Measurements from ENCODE around the gene UQCC5.

UQCC5 gene, protein sequence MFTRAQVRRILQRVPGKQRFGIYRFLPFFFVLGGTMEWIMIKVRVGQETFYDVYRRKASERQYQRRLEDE

DNA sequence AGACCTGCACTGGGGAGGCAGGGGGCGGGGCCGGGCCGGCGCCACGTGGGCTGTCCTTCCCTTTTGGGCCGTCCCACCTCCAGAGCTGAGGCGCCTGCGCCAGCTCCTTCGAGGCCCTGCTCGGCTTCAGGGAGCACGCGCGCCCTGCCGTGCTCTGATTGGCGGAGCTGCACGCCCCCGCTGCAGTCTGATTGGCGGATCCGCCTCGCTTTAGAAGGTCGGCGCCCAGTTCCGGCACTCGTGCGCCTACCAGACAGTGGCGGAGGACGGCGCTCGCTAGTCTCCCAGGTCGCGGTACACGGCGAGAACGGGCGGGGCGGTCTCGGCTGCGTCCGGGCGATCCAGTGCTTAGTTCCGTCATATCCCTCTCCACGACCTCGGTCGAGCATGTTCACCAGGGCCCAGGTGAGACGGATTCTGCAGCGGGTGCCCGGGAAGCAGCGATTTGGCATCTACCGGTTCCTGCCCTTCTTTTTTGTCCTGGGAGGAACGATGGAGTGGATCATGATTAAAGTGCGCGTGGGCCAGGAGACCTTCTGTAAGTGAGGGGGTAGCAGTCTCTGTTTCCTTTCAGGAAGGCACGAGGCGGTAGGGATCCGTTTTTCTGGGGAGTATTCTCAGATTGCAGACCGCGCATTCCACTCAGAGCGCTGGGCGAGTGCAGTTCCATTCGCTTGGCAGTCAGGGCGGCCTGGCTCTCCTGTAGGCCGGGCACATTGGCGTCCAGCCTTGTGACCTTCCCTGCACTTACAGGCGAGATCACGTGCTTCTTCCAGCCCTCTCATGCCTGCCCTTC is at the start of gene UQCC5:
Gene UQCC5, plus strand, starts transcription at position 237 of the 796 bp plus-strand sequence. Its CDS starts 151 bp downstream, at position 388.
- peak; percentile 85 to 97 (median 90) for DNase-seq (ENCODE audit: low read depth in 2 of 3, low spot score in 2 of 3)

DNA sequence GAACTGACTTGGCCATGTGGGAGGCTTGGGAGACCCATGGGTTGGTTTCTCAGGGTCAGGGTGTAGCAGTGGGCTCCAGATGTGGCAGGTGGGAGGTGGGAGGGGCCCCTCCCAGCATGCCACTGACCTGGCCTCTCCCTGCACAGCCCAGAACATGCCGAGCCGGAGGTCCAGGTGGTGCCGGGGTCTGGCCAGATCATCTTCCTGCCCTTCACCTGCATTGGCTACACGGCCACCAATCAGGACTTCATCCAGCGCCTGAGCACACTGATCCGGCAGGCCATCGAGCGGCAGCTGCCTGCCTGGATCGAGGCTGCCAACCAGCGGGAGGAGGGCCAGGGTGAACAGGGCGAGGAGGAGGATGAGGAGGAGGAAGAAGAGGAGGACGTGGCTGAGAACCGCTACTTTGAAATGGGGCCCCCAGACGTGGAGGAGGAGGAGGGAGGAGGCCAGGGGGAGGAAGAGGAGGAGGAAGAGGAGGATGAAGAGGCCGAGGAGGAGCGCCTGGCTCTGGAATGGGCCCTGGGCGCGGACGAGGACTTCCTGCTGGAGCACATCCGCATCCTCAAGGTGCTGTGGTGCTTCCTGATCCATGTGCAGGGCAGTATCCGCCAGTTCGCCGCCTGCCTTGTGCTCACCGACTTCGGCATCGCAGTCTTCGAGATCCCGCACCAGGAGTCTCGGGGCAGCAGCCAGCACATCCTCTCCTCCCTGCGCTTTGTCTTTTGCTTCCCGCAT is 49.2 kb upstream of the UQCC5 start:
- no peak for DNase-seq (ENCODE audit: low read depth in 2 of 3, low spot score in 2 of 3)

DNA sequence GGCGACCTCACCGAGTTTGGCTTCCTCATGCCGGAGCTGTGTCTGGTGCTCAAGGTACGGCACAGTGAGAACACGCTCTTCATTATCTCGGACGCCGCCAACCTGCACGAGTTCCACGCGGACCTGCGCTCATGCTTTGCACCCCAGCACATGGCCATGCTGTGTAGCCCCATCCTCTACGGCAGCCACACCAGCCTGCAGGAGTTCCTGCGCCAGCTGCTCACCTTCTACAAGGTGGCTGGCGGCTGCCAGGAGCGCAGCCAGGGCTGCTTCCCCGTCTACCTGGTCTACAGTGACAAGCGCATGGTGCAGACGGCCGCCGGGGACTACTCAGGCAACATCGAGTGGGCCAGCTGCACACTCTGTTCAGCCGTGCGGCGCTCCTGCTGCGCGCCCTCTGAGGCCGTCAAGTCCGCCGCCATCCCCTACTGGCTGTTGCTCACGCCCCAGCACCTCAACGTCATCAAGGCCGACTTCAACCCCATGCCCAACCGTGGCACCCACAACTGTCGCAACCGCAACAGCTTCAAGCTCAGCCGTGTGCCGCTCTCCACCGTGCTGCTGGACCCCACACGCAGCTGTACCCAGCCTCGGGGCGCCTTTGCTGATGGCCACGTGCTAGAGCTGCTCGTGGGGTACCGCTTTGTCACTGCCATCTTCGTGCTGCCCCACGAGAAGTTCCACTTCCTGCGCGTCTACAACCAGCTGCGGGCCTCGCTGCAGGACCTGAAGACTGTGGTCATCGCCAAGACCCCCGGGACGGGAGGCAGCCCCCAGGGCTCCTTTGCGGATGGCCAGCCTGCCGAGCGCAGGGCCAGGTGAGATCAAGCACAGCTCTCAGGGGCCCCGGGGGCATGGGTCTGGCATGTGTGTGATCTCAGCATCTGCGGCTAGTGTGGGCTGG is 48.4 kb upstream of the UQCC5 start:
- DNase-seq (ENCODE audit: low read depth in 2 of 3, low spot score in 2 of 3): no peak

DNA sequence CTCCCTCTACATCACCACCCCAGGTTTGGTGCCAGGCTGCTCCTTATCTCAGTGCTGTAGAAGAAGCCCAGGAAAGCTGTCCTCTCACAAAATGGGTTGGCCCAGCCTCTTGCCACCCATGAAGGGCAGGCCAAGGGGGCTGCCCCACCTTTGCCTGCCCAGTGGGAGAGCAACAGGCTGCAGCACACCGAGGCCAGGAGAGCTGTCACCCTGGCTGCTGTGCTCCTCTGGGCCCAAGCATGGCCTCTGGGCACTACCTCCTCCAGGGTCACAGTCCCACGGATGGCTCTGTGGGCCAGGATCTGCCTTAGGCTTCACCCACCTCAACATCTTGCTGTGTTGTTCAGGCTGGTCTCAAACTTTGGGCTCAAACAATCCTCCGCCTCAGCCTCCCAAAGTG is 47.7 kb upstream of the UQCC5 start:
- DNase-seq (ENCODE audit: low read depth in 2 of 3, low spot score in 2 of 3): no peak

DNA sequence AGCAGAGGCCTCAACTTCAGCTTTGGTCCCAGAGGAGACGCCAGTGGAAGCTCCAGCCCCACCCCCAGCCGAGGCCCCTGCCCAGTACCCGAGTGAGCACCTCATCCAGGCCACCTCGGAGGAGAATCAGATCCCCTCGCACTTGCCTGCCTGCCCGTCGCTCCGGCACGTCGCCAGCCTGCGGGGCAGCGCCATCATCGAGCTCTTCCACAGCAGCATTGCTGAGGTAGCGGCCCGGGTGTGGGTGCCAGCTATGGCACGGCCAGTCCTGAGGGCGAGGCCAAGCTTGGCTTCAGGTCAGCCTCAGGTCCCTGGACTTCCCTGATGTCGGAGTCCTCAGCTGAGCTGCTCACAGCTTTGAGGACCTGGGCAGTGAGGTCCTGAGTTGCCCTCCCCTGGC is 47.0 kb upstream of the UQCC5 start:
- no peak for DNase-seq (ENCODE audit: low read depth in 2 of 3, low spot score in 2 of 3)

DNA sequence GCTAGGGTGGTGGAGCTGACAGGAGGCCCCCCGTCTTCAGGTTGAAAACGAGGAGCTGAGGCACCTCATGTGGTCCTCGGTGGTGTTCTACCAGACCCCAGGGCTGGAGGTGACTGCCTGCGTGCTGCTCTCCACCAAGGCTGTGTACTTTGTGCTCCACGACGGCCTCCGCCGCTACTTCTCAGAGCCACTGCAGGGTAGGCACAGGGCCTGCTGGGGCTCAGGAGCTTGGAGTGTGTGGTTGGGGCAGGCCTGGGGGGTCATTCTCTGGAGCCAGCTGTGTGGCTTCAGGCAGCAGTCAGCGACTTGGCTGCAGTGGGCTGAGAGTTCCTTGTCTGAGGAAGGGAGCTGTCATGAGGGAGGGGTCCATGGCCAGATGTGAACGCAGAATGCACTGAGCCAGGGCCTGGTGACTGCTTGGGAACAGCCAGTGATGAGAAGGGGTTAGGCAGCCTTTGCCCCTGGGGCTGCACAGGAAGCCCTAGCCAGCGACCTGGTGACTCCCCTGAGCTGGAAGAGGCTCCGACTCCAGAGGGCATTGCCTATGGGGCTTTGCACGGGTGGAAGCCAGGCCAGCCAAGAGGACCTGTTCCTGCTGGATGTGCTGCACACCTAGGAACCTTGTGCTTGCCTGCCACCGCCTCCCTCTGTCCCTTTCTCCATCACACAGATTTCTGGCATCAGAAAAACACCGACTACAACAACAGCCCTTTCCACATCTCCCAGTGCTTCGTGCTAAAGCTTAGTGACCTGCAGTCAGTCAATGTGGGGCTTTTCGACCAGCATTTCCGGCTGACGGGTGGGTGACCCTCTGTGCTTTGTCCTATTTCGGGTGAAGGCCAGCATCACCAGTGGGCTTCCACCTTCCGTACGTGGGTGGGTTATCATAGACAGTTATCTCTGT is 46.1 kb upstream of the UQCC5 start:
- no peak for DNase-seq (ENCODE audit: low read depth in 2 of 3, low spot score in 2 of 3)

DNA sequence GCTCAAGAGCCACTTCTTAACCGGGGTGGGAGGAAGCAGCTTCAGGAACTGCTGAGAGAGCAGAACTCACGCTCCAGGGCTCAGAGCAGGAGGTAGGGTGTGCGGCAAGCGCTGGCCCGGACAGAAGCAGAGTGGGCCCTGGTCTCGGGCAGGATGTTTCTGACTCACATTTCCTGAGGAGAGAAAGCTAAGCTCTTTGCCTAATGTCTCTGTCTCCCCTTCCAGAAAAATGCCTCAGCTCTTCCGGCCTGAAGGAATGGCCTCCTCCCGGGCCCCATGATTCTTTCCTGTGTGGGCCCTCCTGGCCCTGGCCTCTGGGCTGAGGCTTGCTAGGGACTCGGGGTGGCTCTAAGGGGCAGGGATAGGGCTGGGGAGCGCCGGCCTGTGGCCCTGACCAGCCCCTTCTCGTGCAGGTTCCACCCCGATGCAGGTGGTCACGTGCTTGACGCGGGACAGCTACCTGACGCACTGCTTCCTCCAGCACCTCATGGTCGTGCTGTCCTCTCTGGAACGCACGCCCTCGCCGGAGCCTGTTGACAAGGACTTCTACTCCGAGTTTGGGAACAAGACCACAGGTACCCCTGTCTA is 45.4 kb upstream of the UQCC5 start:
- DNase-seq (ENCODE audit: low read depth in 2 of 3, low spot score in 2 of 3): no peak

DNA sequence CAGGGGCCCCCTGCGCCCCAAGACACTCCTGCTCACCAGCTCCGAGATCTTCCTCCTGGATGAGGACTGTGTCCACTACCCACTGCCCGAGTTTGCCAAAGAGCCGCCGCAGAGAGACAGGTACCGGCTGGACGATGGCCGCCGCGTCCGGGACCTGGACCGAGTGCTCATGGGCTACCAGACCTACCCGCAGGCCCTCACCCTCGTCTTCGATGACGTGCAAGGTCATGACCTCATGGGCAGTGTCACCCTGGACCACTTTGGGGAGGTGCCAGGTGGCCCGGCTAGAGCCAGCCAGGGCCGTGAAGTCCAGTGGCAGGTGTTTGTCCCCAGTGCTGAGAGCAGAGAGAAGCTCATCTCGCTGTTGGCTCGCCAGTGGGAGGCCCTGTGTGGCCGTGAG is 44.3 kb upstream of the UQCC5 start:
- DNase-seq (ENCODE audit: low read depth in 2 of 3, low spot score in 2 of 3): no peak

DNA sequence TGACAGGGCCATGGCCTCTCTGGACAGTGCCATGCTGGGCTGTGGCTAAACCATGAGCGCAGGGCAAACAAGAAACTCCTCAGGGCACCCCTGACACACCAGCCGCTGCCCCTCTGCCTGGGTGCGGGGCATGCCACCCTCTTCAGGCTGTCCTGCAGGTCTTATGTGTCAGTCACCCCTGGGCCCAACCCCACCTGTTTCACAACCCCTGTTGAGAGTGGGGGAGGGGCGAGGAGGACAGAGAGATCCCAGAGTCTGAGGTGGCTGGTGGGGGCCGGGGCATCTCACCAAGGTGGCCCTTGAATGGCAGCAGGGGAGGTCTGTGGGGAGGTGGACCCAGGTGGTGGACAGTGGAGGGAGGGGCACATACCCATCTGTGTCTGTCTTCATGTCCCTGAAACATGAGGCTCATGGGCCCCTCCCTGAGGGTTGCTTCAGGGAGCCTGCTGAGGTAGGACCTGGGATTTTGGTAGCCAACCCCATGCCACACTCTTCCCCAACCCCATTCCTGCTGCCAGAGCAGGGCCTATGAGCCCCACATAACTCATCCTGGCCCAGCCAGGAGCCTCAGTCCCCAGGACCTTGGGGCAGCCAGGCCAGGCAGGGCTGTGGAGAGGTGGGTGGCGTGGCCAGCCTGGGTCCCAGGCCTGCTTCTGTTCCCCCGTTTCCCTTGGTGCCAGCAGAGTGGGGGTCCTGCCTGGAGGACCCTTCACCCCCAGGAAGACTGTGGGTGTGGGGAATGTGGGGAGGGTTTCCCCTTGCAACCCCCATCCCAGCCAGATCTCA is 43.0 kb upstream of the UQCC5 start:
- no peak for DNase-seq (ENCODE audit: low read depth in 2 of 3, low spot score in 2 of 3)

DNA sequence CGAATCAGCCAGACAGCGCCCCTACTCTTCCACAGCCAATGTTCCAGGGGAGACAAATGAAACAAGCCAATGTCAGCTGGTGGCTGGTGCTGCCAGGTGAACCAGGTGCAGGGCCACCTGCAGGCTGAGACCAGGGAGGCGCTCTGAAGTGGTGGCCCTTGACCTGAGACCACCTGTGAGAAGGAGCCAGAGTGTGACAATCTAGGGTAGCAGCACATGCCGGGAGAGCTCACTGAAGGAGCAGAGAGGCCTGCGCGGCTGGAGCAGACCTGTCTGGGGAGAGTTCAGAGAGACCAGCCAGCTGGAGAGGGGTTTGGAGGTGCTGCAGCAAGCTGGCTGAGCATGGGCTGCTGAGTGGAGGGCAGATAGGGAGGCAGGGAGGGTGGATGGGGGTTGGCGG is 42.0 kb upstream of the UQCC5 start:
- DNase-seq (ENCODE audit: low read depth in 2 of 3, low spot score in 2 of 3): no peak

DNA sequence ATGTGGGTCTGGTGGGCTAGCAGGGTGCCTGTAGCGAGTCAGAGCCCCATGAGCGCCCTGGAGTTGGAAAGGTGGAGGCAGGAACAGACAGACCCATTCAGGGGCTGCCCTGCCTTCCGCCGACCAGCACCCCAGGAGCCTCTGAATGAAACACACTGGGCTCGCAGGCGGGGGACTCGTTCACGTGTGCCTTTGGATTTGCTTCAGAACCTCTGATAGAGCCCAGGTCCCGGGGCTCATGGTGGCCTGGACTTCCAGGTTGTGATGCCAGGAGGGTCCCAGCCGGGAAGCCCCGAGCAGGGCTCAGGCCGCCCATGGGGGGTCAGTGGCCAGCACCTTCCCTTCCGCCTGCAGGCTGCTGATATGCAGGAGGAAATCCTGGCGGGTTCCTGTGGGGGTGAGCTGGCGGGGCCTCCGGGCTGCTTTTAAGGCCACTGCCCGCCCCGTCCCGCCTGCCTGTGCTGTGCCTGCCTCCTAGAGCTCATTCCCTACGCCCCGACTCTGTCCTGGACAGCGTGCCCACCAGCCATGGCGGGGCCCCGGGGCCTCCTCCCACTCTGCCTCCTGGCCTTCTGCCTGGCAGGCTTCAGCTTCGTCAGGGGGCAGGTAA is 41.4 kb upstream of the UQCC5 start, which contains the start of gene STAB1:
Gene STAB1, plus strand, starts transcription at position 453 of the 610 bp plus-strand sequence. Its CDS starts 76 bp downstream, at position 529.
- DNase-seq (ENCODE audit: low read depth in 2 of 3, low spot score in 2 of 3): no peak

DNA sequence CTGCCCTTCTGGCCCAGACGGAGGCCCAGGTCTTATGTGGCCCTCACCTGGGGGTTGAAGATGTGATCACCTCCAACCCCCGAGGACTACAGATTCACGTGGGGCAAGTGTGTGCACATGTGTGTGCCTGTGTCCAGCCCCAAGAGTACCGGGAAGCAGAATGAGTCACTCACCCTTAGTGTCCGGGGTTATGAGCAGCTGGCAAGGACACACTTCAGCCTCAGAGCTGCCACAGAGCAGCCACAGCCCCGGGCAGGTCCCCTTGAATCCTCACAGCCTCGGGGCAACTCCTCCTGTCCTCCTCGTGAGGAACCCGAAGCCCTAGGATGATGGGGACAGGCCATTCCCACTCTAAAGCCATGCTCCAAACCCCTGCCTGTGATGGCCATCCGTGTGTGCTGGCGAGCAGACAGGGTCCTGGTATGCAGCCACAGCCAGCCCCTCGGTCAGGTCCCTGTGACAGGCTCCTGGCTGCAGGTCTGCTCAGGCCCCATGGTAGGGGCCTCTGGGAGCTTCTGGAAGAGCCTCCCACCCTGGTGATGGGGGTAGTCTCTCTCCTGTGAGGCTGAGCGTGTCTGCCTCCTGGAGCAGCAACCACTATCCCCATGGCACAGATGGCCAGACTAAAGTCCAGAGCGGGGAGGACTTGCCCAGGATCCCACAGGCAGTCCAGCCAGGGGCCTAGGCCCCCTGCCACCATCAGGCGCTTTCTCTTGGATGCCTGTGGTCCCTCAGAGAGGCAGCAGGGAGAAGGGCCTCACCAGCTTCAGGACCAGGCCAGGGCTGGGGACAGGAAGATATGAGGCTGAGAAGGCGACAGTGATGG is 40.4 kb upstream of the UQCC5 start:
- DNase-seq (ENCODE audit: low read depth in 2 of 3, low spot score in 2 of 3): no peak

DNA sequence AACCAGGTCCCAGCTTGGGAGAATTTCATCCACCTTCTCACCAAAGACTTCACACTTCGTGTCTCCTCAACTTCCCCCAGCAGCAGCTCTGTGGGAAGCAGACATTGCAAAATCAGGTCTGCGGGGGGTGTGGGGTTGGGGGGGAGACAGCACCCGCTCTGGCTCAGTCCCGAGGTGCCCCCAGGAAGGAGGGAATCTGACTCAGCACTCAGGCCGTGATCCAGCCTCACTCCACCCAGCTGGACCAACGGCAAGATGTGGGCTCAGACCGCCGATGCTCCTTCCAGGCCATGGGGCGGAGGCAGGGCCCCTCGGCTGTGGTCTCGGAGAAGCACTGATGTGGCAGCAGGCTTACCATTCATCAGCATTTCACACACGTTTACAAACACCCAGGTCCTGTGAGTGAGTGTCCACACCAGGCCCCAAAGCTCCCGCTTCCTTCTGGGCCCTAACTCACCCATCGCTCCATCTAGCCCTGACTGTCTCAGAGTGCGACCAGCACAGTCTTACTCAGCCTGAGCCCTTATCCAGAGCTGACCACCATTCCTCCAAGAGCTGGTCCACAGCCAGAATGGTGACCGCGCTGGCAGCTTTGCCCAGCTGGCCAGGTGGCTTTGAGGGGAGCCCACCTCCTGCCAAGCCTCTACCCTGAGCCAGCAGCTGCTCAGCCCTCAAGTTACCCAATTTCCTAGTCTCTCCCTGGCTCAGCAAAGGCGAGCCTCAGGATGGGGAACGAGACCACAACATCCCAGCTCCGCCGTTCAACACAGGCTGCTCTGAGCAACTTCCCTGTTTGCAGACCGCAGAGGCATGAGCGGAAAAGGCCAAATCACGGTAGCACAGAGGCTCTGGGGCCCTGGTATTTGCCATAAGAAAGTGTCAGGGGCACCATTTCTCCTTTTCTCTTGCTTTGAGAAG is 38.0 kb upstream of the UQCC5 start:
- DNase-seq (ENCODE audit: low read depth in 2 of 3, low spot score in 2 of 3): no peak

DNA sequence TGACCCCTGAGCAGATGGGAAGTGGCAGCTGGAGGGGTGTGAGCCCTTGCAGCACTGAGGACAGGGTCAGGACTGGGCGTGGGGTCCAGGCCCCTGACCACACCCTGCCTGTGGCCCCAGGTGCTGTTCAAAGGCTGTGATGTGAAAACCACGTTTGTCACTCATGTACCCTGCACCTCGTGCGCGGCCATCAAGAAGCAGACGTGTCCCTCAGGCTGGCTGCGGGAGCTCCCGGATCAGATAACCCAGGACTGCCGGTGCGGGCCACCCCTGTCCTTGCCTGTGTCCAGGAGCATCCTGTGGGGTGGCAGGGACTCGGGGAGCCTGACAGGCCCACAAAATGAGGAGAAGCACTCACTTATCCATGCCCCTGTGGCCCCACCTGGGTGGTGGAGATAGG is 35.4 kb upstream of the UQCC5 start:
- no peak for DNase-seq (ENCODE audit: low read depth in 2 of 3, low spot score in 2 of 3)

DNA sequence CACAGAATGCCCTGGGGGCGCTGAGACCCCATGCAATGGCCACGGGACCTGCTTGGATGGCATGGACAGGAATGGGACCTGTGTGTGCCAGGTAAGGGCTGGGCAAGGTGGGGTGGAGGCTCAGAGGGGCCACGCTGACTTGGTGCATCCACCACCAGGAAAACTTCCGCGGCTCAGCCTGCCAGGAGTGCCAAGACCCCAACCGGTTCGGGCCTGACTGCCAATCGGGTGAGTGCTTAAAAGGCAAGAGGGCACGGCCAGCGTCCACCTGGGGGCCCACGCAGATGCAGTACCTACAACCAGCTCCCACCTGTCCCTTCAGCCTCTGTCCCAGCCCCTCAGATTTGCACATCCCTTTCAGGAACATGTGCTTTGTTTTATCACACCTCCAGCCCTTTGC is 34.4 kb upstream of the UQCC5 start:
- no peak for DNase-seq (ENCODE audit: low read depth in 2 of 3, low spot score in 2 of 3)

DNA sequence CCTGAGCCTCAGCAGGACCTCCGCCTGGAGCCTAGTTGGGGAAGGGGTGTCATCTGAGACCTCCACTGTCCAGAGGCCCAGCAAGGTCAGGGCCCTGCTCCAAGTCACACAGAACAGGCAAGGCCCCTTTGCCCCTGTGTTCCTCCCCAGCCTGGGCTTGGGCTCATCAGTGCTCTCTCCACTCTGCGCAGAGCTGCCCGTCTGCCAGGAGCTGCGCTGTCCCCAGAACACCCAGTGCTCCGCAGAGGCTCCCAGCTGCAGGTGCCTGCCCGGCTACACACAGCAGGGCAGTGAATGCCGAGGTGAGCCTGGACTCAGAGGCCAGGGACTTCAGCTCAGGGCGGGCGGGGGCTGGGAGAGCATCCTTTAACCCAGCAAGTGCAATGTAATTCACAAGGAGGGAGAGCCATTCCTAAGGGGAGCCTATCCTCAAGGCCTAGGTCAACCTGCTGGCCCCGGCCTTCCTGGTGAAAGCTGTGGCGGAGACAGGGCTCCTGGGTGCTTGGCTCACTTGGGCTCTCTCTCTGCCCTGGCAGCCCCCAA is 33.5 kb upstream of the UQCC5 start:
- no peak for DNase-seq (ENCODE audit: low read depth in 2 of 3, low spot score in 2 of 3)
